ACC112 (cell line): ENCODE measurements around the gene MYBPH.

ENCODE experiments used
- H2AFZ ChIP-seq: fragments of 200-600 bp; sonication (generic); one replicate; pipeline ENCODE4 v1.6.0; 2017; ENCODE audit warnings: antibody characterized with exemption, low read length; ENCODE audit not compliant: unreplicated experiment
- H3K27ac ChIP-seq: fragments of 200-600 bp; sonication (generic); 2 replicates; pipeline ENCODE4 v1.5.1; 2014; ENCODE audit warnings: low read depth, mild to moderate bottlenecking, antibody characterized with exemption, low read length, moderate library complexity
- H3K27me3 ChIP-seq: fragments of 200-600 bp; sonication (generic); 2 replicates; pipeline ENCODE4 v1.6.1; 2014; ENCODE audit warnings: mild to moderate bottlenecking, antibody characterized with exemption, low read length, moderate library complexity, mixed read lengths; ENCODE audit not compliant: insufficient read depth
- H3K36me3 ChIP-seq: fragments of 200-600 bp; sonication (generic); 2 replicates; pipeline ENCODE4 v1.6.1; 2016; ENCODE audit warnings: mild to moderate bottlenecking, antibody characterized with exemption, low read length, moderate library complexity, mixed read lengths; ENCODE audit not compliant: insufficient read depth
- H3K4me1 ChIP-seq: fragments of 200-600 bp; sonication (generic); one replicate; pipeline ENCODE4 v1.6.1; 2016; ENCODE audit warnings: low read length, mixed read lengths; ENCODE audit not compliant: insufficient read depth, unreplicated experiment, control insufficient read depth
- H3K4me3 ChIP-seq: fragments of 200-600 bp; sonication (generic); 2 replicates; pipeline ENCODE4 v1.5.1; 2014; ENCODE audit warnings: mild to moderate bottlenecking, low read depth, low read length
- H3K79me2 ChIP-seq: fragments of 200-600 bp; sonication (generic); one replicate; pipeline ENCODE4 v1.6.0; 2016; ENCODE audit warnings: low read length; ENCODE audit not compliant: control insufficient read depth, unreplicated experiment, insufficient read depth

Gene MYBPH, protein sequence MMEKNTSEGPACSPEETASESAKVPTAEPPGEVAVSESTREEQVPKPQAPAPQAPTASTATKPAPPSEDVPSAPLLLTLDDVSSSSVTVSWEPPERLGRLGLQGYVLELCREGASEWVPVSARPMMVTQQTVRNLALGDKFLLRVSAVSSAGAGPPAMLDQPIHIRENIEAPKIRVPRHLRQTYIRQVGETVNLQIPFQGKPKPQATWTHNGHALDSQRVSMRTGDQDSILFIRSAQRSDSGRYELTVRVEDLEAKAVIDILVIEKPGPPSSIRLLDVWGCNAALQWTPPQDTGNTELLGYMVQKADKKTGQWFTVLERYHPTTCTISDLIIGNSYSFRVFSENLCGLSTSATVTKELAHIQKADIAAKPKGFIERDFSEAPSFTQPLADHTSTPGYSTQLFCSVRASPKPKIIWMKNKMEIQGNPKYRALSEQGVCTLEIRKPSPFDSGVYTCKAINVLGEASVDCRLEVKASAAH

GRCh38 chr1:203175237-203175826, at the start of gene MYBPH:
Gene MYBPH (minus strand): TSS chr1:203175826. CDS start chr1:203175755, 71 bp downstream.
- Histone ChIP-seq H3K4me3 (no peak within 1 kb of the TSS), H2AFZ (no peak within 1 kb of the TSS), H3K4me1 (peaks cover 36% of the 10 kb centered on the region)

GRCh38 chr1:203225071-203225470, 49.4 kb upstream of the MYBPH start:
- Histone ChIP-seq H3K79me2 (no peaks in the 10 kb centered on the region), H3K27me3 (peaks cover 78% of the 10 kb centered on the region), H2AFZ (no peak overlapping the region), H3K4me1 (no peaks in the 10 kb centered on the region), H3K36me3 (no peaks in the 10 kb centered on the region), H3K27ac (no peak overlapping the region), H3K4me3 (no peak overlapping the region)

More at GRCh38 chr1:203175237-203175826, at the start of gene MYBPH:
- Histone ChIP-seq H3K36me3 (no peaks in the 10 kb centered on the region), H3K27ac (0 out of 2 replicates have a peak within 1 kb of the TSS, but pooled peaks have one; percentile 22), H3K27me3 (no peaks in the 10 kb centered on the region), H3K79me2 (no peaks in the 10 kb centered on the region)

DNA sequence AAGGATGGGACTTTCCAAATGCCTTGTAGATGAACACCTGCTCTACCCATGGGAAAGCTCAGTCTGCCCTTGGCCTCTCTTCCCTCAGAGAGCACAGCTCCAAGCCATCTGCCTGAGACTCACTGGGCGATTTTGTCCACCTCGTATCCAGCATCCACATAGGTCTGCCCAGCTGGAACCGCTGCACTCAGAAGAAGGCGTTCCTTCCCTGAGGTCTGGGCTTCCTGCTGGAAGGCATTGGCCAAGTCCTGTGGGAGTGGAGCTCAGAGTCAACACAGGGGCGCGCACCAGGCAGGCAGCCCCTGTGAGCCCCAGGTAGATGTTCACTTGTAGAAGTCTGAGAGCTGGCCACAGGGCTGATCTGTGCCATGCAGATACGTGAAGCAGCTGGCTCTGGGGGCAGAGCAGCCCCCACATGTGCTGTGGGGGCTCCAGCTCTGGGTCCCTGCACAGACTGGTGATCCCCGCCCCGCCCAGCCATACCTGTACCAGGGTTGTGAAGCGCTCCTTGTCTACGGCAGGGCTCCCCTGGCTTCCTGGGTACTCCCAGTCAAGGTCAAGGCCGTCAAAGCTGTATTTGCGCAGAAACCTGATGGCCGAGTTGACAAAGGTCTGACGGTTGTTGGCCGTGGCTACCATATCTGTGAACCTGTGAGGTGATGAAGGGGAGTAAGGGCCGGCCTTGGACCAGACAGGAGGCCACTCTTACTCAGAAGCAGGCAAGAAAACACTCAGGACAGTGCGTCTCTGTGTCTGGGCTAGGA, 47.6 kb upstream of the MYBPH start:
- Histone ChIP-seq H3K27ac (no peak overlapping the region), H3K79me2 (no peaks in the 10 kb centered on the region), H3K36me3 (no peaks in the 10 kb centered on the region), H2AFZ (no peak overlapping the region), H3K27me3 (peaks cover 77% of the 10 kb centered on the region), H3K4me3 (no peak overlapping the region), H3K4me1 (no peaks in the 10 kb centered on the region)

DNA sequence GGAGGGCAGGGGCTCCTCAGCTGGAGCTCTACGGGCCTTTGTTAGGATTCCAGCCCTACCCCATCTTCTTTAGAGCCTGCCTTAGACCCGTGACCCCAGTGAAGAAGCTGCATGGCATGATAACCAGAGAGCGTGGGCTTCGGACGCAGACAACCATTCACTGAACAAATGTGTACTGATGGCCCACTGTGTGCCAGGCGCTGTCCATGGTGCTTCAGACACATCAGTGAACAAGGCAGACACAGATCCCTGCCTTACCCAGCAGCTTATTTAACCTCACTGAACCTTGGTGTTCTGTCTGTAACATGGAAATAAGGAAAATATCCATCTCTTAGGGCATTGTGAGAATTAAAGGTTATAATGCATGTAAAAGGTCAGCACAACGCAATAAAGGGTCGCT, 44.3 kb upstream of the MYBPH start:
- Histone ChIP-seq H2AFZ (no peak overlapping the region), H3K27me3 (peaks cover 55% of the 10 kb centered on the region), H3K4me3 (no peak overlapping the region), H3K27ac (no peak overlapping the region), H3K36me3 (no peaks in the 10 kb centered on the region), H3K4me1 (no peaks in the 10 kb centered on the region), H3K79me2 (no peaks in the 10 kb centered on the region)

DNA sequence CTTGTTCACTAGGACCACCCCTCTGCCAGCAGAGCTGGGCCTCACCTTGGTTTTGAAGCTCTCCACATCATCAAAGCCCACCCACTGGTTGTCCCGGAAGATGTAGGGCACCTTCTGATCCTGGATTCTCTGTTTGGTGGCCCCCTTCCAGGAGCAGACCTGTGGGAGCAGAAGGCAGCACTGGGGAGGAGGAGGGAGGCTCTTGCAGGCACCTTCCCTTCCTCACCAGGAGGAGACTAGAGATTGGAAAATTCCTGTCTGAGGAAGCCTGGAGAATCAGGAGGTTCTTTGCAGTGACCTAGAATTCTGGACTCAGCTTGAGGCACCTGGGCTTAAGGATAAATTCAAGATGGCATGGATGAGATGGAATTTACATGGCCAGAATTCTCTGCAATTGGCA, 43.5 kb upstream of the MYBPH start:
- no peak overlapping the region for H3K27ac ChIP-seq
- H3K4me3 ChIP-seq, result no peak overlapping the region
- H3K79me2 ChIP-seq, result no peaks in the 10 kb centered on the region
- H2AFZ ChIP-seq, result no peak overlapping the region
- no peaks in the 10 kb centered on the region for H3K4me1 ChIP-seq
- peaks cover 48% of the 10 kb centered on the region for H3K27me3 ChIP-seq
- H3K36me3 ChIP-seq, result no peaks in the 10 kb centered on the region

- H3K27me3 ChIP-seq, result peaks cover 33% of the 10 kb centered on the region
- no peak overlapping the region for H3K27ac ChIP-seq
- H3K4me1 ChIP-seq, result no peaks in the 10 kb centered on the region
- no peak overlapping the region for H2AFZ ChIP-seq
- H3K79me2 ChIP-seq, result no peaks in the 10 kb centered on the region
- no peak overlapping the region for H3K4me3 ChIP-seq
- H3K36me3 ChIP-seq, result no peaks in the 10 kb centered on the region
Observed at GRCh38 chr1:203217668-203218067, 42.0 kb upstream of the MYBPH start.

DNA sequence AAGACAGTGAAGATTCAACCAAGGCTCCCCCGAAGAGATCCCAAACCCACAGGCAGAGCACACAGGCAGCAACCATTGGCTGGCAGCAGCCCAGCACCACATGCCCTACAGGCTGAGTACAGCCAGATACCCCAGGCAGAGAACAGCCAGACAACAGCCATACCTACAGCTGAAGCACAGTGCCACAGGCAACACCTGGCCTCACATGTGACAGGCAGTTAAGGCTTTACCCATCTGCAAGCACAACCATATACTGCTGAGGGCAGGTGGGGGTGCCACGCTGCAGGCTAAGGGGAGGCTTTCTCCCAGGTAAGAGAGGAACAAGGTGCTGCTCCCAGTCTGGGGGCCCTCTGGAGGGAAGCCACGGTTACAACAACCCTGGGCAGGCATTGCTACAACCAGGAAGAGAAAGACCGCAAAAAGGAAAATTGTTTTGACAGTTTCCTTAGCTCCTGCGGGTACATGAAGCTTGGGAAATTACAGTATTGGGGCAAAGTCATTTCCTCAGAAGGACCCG, 41.6 kb upstream of the MYBPH start:
- Histone ChIP-seq H2AFZ (no peak overlapping the region), H3K4me3 (no peak overlapping the region), H3K79me2 (no peaks in the 10 kb centered on the region), H3K36me3 (no peaks in the 10 kb centered on the region), H3K27ac (no peak overlapping the region), H3K27me3 (peaks cover 30% of the 10 kb centered on the region), H3K4me1 (no peaks in the 10 kb centered on the region)

- Histone ChIP-seq H3K79me2 (no peaks in the 10 kb centered on the region), H3K27ac (no peak overlapping the region), H2AFZ (no peak overlapping the region), H3K4me3 (no peak overlapping the region), H3K4me1 (no peaks in the 10 kb centered on the region), H3K36me3 (no peaks in the 10 kb centered on the region), H3K27me3 (peaks cover 30% of the 10 kb centered on the region)
Observed at GRCh38 chr1:203216274-203217138, 40.9 kb upstream of the MYBPH start.

DNA sequence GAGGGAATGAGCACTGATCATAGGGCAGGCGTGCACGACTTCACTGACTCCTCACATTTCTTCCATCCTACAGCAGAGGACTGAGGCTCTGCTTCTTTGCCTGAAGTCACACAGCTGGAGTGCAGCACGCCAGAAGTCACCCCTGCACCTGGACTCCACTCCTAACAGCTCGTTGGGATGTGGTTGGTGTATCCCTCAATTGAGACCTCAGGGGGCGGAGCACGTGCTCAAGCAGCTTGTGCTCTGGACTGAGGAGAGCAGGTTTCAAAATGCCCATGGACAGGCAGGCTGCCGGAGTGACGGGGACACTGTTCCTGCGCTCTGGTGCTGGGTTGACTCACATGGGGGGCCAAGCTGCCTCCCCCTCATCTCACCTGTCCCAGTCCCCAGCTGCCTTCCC, 39.9 kb upstream of the MYBPH start:
- no peaks in the 10 kb centered on the region for H3K79me2 ChIP-seq
- no peak overlapping the region for H3K4me3 ChIP-seq
- no peaks in the 10 kb centered on the region for H3K4me1 ChIP-seq
- H3K36me3 ChIP-seq, result no peaks in the 10 kb centered on the region
- H2AFZ ChIP-seq, result no peak overlapping the region
- no peak overlapping the region for H3K27ac ChIP-seq
- H3K27me3 ChIP-seq, result peaks cover 26% of the 10 kb centered on the region

DNA sequence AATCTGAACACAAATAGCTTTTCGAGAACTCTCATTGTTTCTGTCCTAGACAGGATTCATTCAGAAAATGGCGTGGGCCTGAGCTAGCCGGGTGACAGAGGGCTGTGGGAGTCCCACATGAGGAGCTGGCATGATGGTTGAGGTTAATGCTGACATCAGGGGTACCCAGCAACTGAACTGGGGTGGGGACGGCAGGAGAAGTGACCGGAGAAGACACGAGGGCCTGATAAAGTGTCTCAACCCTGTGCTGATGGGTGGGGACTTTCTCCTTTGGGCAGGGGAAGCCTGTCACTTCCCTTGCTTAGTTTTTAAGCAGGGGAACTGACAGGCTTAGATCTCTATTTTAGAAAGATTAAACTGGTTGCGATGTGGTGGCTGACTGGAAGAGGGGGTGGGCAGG, 39.2 kb upstream of the MYBPH start:
- no peak overlapping the region for H2AFZ ChIP-seq
- H3K27ac ChIP-seq, result no peak overlapping the region
- H3K27me3 ChIP-seq, result peaks cover 26% of the 10 kb centered on the region
- no peaks in the 10 kb centered on the region for H3K36me3 ChIP-seq
- H3K4me1 ChIP-seq, result no peaks in the 10 kb centered on the region
- no peaks in the 10 kb centered on the region for H3K79me2 ChIP-seq
- no peak overlapping the region for H3K4me3 ChIP-seq
